ENCODE results near the gene SPNS2.

GRCh38 chr17:4544951-4545216 lies 46.2 kb downstream of the SPNS2 start:
- TF ChIP-seq POLR2A (IDR thresholded peaks at IDR 0.05; ENCODE audit: borderline replicate concordance, extremely low read depth, insufficient read depth, insufficient read length) (no peak), CTCF (IDR thresholded peaks at IDR 0.05 in 2 of 3, conservative IDR thresholded peaks at IDR 0.05 in 1 of 3; ENCODE audit: borderline replicate concordance in 1 of 3, insufficient read depth in 1 of 3, low read depth in 2 of 3, low read length in 2 of 3) (no peak), EZH2 (IDR thresholded peaks at IDR 0.05) (no peak), POLR2AphosphoS5 (IDR thresholded peaks at IDR 0.05; ENCODE audit: low read depth, low read length) (no peak), TCF7L2 (IDR thresholded peaks at IDR 0.05; ENCODE audit: borderline replicate concordance, extremely low read depth, insufficient read depth, insufficient read length) (no peak), RAD21 (IDR thresholded peaks at IDR 0.05; ENCODE audit: low read depth) (no peak), SRF (IDR thresholded peaks at IDR 0.05; ENCODE audit: low read depth) (no peak), CEBPB (IDR thresholded peaks at IDR 0.05; ENCODE audit: low read depth) (no peak)

Data from HCT116 (cell line).